Activated CD8-positive, alpha-beta memory T cell treated with anti-CD3 and anti-CD28 coated beads, Interleukin-2, amount 50 U/mL, for 24 hours (primary cell): ENCODE data around the gene RTP3.

Source experiments
- DNase-seq: peaks from one replicate; pipeline ENCODE4 v3.0.0-alpha.2; 2020; ENCODE audit errors: extremely low read depth

The RTP3 gene

GRCh38 chr3:46469680-46470357, 28.0 kb upstream of the RTP3 start:
- DNase-seq: no peak

GRCh38 chr3:46470831-46471230, 26.9 kb upstream of the RTP3 start:
- no peak for DNase-seq

- no peak for DNase-seq
Measured at GRCh38 chr3:46471371-46471914, 26.3 kb upstream of the RTP3 start.

- no peak for DNase-seq
Measured at GRCh38 chr3:46472736-46473135, 25.0 kb upstream of the RTP3 start.

- DNase-seq: no peak
Measured at GRCh38 chr3:46477145-46477544, 20.6 kb upstream of the RTP3 start.

- no peak for DNase-seq
Measured at GRCh38 chr3:46477756-46478155, 20.0 kb upstream of the RTP3 start.

GRCh38 chr3:46478341-46478740, 19.4 kb upstream of the RTP3 start:
- DNase-seq: no peak

GRCh38 chr3:46479021-46479420, 18.8 kb upstream of the RTP3 start:
- no peak for DNase-seq

GRCh38 chr3:46479696-46480095, 18.1 kb upstream of the RTP3 start:
- DNase-seq: no peak

- DNase-seq: no peak
Measured at GRCh38 chr3:46480491-46481195, 17.1 kb upstream of the RTP3 start.

- no peak for DNase-seq
Measured at GRCh38 chr3:46481636-46482035, 16.1 kb upstream of the RTP3 start.

GRCh38 chr3:46482632-46483350, 15.0 kb upstream of the RTP3 start:
- DNase-seq: no peak

GRCh38 chr3:46483825-46484224, 14.0 kb upstream of the RTP3 start:
- no peak for DNase-seq

GRCh38 chr3:46484388-46484787, 13.4 kb upstream of the RTP3 start:
- no peak for DNase-seq

GRCh38 chr3:46484911-46485778, 12.6 kb upstream of the RTP3 start:
- DNase-seq: no peak

- DNase-seq: no peak
Measured at GRCh38 chr3:46485779-46486175, 12.0 kb upstream of the RTP3 start.

GRCh38 chr3:46488735-46489361, 8.9 kb upstream of the RTP3 start:
- DNase-seq: peak; percentile 81

GRCh38 chr3:46489381-46489780, 8.4 kb upstream of the RTP3 start:
- DNase-seq: no peak

- DNase-seq: no peak
Measured at GRCh38 chr3:46489875-46490274, 7.9 kb upstream of the RTP3 start.

GRCh38 chr3:46490338-46491084, 7.3 kb upstream of the RTP3 start:
- DNase-seq: no peak
